ENCODE results near the gene NAGLU.

Gene NAGLU
- 8.1 to 12.8 (median 10.5) reads per million in 3 donors for total RNA-seq

GRCh38 chr17:42536048-42536371, at the start of gene NAGLU:
TSS of gene NAGLU (plus strand) at chr17:42536241. CDS start at chr17:42536273, 32 bp downstream.
- H3K36me3 ChIP-seq (ENCODE audit: control insufficient read depth, insufficient read depth, low read length): no peaks in the 10 kb centered on the region
- no peaks in the 10 kb centered on the region for H3K9me3 ChIP-seq (ENCODE audit: control insufficient read depth, low read length)
- peak within 1 kb of the TSS; percentile 42 for H3K27ac ChIP-seq (ENCODE audit: insufficient read depth, low read length, poor library complexity, severe bottlenecking)
- peaks cover 21% of the 10 kb centered on the region for H3K4me1 ChIP-seq (ENCODE audit: control insufficient read depth, insufficient read depth, low read length, poor library complexity, severe bottlenecking)
- DNase-seq: peak; percentile 59 to 79 (median 61)
- H3K27me3 ChIP-seq (replicated peaks; ENCODE audit: control insufficient read depth, insufficient read depth, low read length, poor library complexity, severe bottlenecking): no peaks in the 10 kb centered on the region
- H3K4me3 ChIP-seq (ENCODE audit: insufficient read depth, low read depth, low read length, poor library complexity, severe bottlenecking): peak within 1 kb of the TSS; percentile 71

GRCh38 chr17:42488032-42488431, 48.0 kb upstream of the NAGLU start:
- no peak for DNase-seq
- Histone ChIP-seq H3K4me1 (ENCODE audit: control insufficient read depth, insufficient read depth, low read length, poor library complexity, severe bottlenecking) (peaks cover 13% of the 10 kb centered on the region), H3K4me3 (ENCODE audit: insufficient read depth, low read depth, low read length, poor library complexity, severe bottlenecking) (no peak overlapping the region), H3K36me3 (ENCODE audit: control insufficient read depth, insufficient read depth, low read length) (no peaks in the 10 kb centered on the region), H3K9me3 (ENCODE audit: control insufficient read depth, low read length) (no peaks in the 10 kb centered on the region), H3K27ac (ENCODE audit: insufficient read depth, low read length, poor library complexity, severe bottlenecking) (no peak overlapping the region), H3K27me3 (replicated peaks; ENCODE audit: control insufficient read depth, insufficient read depth, low read length, poor library complexity, severe bottlenecking) (no peaks in the 10 kb centered on the region)

GRCh38 chr17:42493319-42493718, 42.7 kb upstream of the NAGLU start:
- no peak overlapping the region for H3K4me3 ChIP-seq (ENCODE audit: insufficient read depth, low read depth, low read length, poor library complexity, severe bottlenecking)
- peaks cover 2% of the 10 kb centered on the region for H3K4me1 ChIP-seq (ENCODE audit: control insufficient read depth, insufficient read depth, low read length, poor library complexity, severe bottlenecking)
- no peaks in the 10 kb centered on the region for H3K27me3 ChIP-seq (replicated peaks; ENCODE audit: control insufficient read depth, insufficient read depth, low read length, poor library complexity, severe bottlenecking)
- DNase-seq: no peak
- no peak overlapping the region for H3K27ac ChIP-seq (ENCODE audit: insufficient read depth, low read length, poor library complexity, severe bottlenecking)
- no peaks in the 10 kb centered on the region for H3K36me3 ChIP-seq (ENCODE audit: control insufficient read depth, insufficient read depth, low read length)
- H3K9me3 ChIP-seq (ENCODE audit: control insufficient read depth, low read length): no peaks in the 10 kb centered on the region

GRCh38 chr17:42494673-42495072, 41.4 kb upstream of the NAGLU start:
- Histone ChIP-seq H3K4me3 (ENCODE audit: insufficient read depth, low read depth, low read length, poor library complexity, severe bottlenecking) (no peak overlapping the region), H3K36me3 (ENCODE audit: control insufficient read depth, insufficient read depth, low read length) (no peaks in the 10 kb centered on the region), H3K9me3 (ENCODE audit: control insufficient read depth, low read length) (no peaks in the 10 kb centered on the region), H3K4me1 (ENCODE audit: control insufficient read depth, insufficient read depth, low read length, poor library complexity, severe bottlenecking) (no peaks in the 10 kb centered on the region), H3K27ac (ENCODE audit: insufficient read depth, low read length, poor library complexity, severe bottlenecking) (no peak overlapping the region), H3K27me3 (replicated peaks; ENCODE audit: control insufficient read depth, insufficient read depth, low read length, poor library complexity, severe bottlenecking) (no peaks in the 10 kb centered on the region)
- no peak for DNase-seq

GRCh38 chr17:42498828-42499227, 37.2 kb upstream of the NAGLU start:
- Histone ChIP-seq H3K4me1 (ENCODE audit: control insufficient read depth, insufficient read depth, low read length, poor library complexity, severe bottlenecking) (no peaks in the 10 kb centered on the region), H3K9me3 (ENCODE audit: control insufficient read depth, low read length) (no peaks in the 10 kb centered on the region), H3K36me3 (ENCODE audit: control insufficient read depth, insufficient read depth, low read length) (peaks cover 11% of the 10 kb centered on the region), H3K27ac (ENCODE audit: insufficient read depth, low read length, poor library complexity, severe bottlenecking) (no peak overlapping the region), H3K4me3 (ENCODE audit: insufficient read depth, low read depth, low read length, poor library complexity, severe bottlenecking) (no peak overlapping the region), H3K27me3 (replicated peaks; ENCODE audit: control insufficient read depth, insufficient read depth, low read length, poor library complexity, severe bottlenecking) (no peaks in the 10 kb centered on the region)
- DNase-seq: no peak

- Histone ChIP-seq H3K4me3 (ENCODE audit: insufficient read depth, low read depth, low read length, poor library complexity, severe bottlenecking) (no peak overlapping the region), H3K27me3 (replicated peaks; ENCODE audit: control insufficient read depth, insufficient read depth, low read length, poor library complexity, severe bottlenecking) (no peaks in the 10 kb centered on the region), H3K27ac (ENCODE audit: insufficient read depth, low read length, poor library complexity, severe bottlenecking) (no peak overlapping the region), H3K36me3 (ENCODE audit: control insufficient read depth, insufficient read depth, low read length) (peaks cover 11% of the 10 kb centered on the region), H3K4me1 (ENCODE audit: control insufficient read depth, insufficient read depth, low read length, poor library complexity, severe bottlenecking) (no peaks in the 10 kb centered on the region), H3K9me3 (ENCODE audit: control insufficient read depth, low read length) (no peaks in the 10 kb centered on the region)
- DNase-seq: no peak
Measured at GRCh38 chr17:42502091-42502490, 34.0 kb upstream of the NAGLU start.

GRCh38 chr17:42502926-42503325, 33.1 kb upstream of the NAGLU start:
- no peak for DNase-seq
- Histone ChIP-seq H3K9me3 (ENCODE audit: control insufficient read depth, low read length) (no peaks in the 10 kb centered on the region), H3K27ac (ENCODE audit: insufficient read depth, low read length, poor library complexity, severe bottlenecking) (no peak overlapping the region), H3K27me3 (replicated peaks; ENCODE audit: control insufficient read depth, insufficient read depth, low read length, poor library complexity, severe bottlenecking) (no peaks in the 10 kb centered on the region), H3K36me3 (ENCODE audit: control insufficient read depth, insufficient read depth, low read length) (peaks cover 11% of the 10 kb centered on the region), H3K4me1 (ENCODE audit: control insufficient read depth, insufficient read depth, low read length, poor library complexity, severe bottlenecking) (no peaks in the 10 kb centered on the region), H3K4me3 (ENCODE audit: insufficient read depth, low read depth, low read length, poor library complexity, severe bottlenecking) (no peak overlapping the region)

GRCh38 chr17:42507671-42508070, 28.4 kb upstream of the NAGLU start:
- Histone ChIP-seq H3K4me1 (ENCODE audit: control insufficient read depth, insufficient read depth, low read length, poor library complexity, severe bottlenecking) (no peaks in the 10 kb centered on the region), H3K27ac (ENCODE audit: insufficient read depth, low read length, poor library complexity, severe bottlenecking) (no peak overlapping the region), H3K4me3 (ENCODE audit: insufficient read depth, low read depth, low read length, poor library complexity, severe bottlenecking) (no peak overlapping the region), H3K9me3 (ENCODE audit: control insufficient read depth, low read length) (no peaks in the 10 kb centered on the region), H3K36me3 (ENCODE audit: control insufficient read depth, insufficient read depth, low read length) (peaks cover 3% of the 10 kb centered on the region), H3K27me3 (replicated peaks; ENCODE audit: control insufficient read depth, insufficient read depth, low read length, poor library complexity, severe bottlenecking) (no peaks in the 10 kb centered on the region)
- no peak for DNase-seq

- Histone ChIP-seq H3K9me3 (ENCODE audit: control insufficient read depth, low read length) (no peaks in the 10 kb centered on the region), H3K36me3 (ENCODE audit: control insufficient read depth, insufficient read depth, low read length) (peaks cover under 1% of the 10 kb centered on the region), H3K27me3 (replicated peaks; ENCODE audit: control insufficient read depth, insufficient read depth, low read length, poor library complexity, severe bottlenecking) (no peaks in the 10 kb centered on the region), H3K4me3 (ENCODE audit: insufficient read depth, low read depth, low read length, poor library complexity, severe bottlenecking) (no peak overlapping the region), H3K27ac (ENCODE audit: insufficient read depth, low read length, poor library complexity, severe bottlenecking) (no peak overlapping the region), H3K4me1 (ENCODE audit: control insufficient read depth, insufficient read depth, low read length, poor library complexity, severe bottlenecking) (no peaks in the 10 kb centered on the region)
- no peak for DNase-seq
Measured at GRCh38 chr17:42508426-42509165, 27.4 kb upstream of the NAGLU start.

GRCh38 chr17:42509409-42509808, 26.6 kb upstream of the NAGLU start:
- no peak overlapping the region for H3K4me3 ChIP-seq (ENCODE audit: insufficient read depth, low read depth, low read length, poor library complexity, severe bottlenecking)
- no peak for DNase-seq
- H3K9me3 ChIP-seq (ENCODE audit: control insufficient read depth, low read length): no peaks in the 10 kb centered on the region
- peaks cover 6% of the 10 kb centered on the region for H3K36me3 ChIP-seq (ENCODE audit: control insufficient read depth, insufficient read depth, low read length)
- H3K4me1 ChIP-seq (ENCODE audit: control insufficient read depth, insufficient read depth, low read length, poor library complexity, severe bottlenecking): no peaks in the 10 kb centered on the region
- no peaks in the 10 kb centered on the region for H3K27me3 ChIP-seq (replicated peaks; ENCODE audit: control insufficient read depth, insufficient read depth, low read length, poor library complexity, severe bottlenecking)
- no peak overlapping the region for H3K27ac ChIP-seq (ENCODE audit: insufficient read depth, low read length, poor library complexity, severe bottlenecking)

Data from effector memory CD4-positive, alpha-beta T cell (primary cell).